ENCODE data around the gene KRT16.
"Not testable (repeated sequence)": the region's sequence is repeated elsewhere in the genome, so short reads cannot be mapped to it uniquely, and the experiment has no call there.

The KRT16 gene

GRCh38 chr17:41581366-41582060 is 31.1 kb downstream of the KRT16 start:
- no peak for DNase-seq

GRCh38 chr17:41580687-41581365 is 31.7 kb downstream of the KRT16 start:
- no peak for DNase-seq

GRCh38 chr17:41580244-41580575 is 32.4 kb downstream of the KRT16 start:
- DNase-seq = no peak

GRCh38 chr17:41579484-41580243 is 32.9 kb downstream of the KRT16 start:
- DNase-seq = peak; percentile 68

- no peak for DNase-seq
These were observed 33.6 kb downstream of the KRT16 start for GRCh38 chr17:41578971-41579370.

- no peak for DNase-seq
These were observed 34.0 kb downstream of the KRT16 start for GRCh38 chr17:41578538-41578937.

GRCh38 chr17:41576740-41577139 is 35.8 kb downstream of the KRT16 start:
- DNase-seq = not testable (repeated sequence)

GRCh38 chr17:41575336-41575735 is 37.2 kb downstream of the KRT16 start:
- no peak for DNase-seq

- no peak for DNase-seq
These were observed 40.8 kb downstream of the KRT16 start, which contains the start of gene KRT9 for GRCh38 chr17:41571561-41572434. TSS of gene KRT9 (minus strand) at chr17:41572059. CDS start at chr17:41571992, 67 bp downstream.

GRCh38 chr17:41567317-41567716 is 45.2 kb downstream of the KRT16 start:
- no peak for DNase-seq

GRCh38 chr17:41565338-41565737 is 47.2 kb downstream of the KRT16 start:
- no peak for DNase-seq

GRCh38 chr17:41563607-41564170 is 48.9 kb downstream of the KRT16 start:
- DNase-seq = no peak

- no peak for DNase-seq
These were observed 51.0 kb downstream of the KRT16 start for GRCh38 chr17:41561554-41561953.
